Right ventricle myocardium inferior (tissue), 1 donor: ENCODE measurements around the gene ONECUT1. TPM values are rescaled to one million over a fixed set of nuclear protein-coding genes. Genes with fewer than 3 reads are reported as not detected.
"Not testable (repeated sequence)": the region's sequence is repeated elsewhere in the genome, so short reads cannot be mapped to it uniquely, and the experiment has no call there.

Experiments
- ATAC-seq: fragments of 200-7000 bp; cut with Tn5 transposase; one replicate; pipeline ENCODE4 v1.9.1; 2020; ENCODE audit warnings: mild to moderate bottlenecking, moderate library complexity
- DNase-seq: peaks from one replicate; pipeline ENCODE4 v3.0.0; 2021; ENCODE audit errors: missing footprints
- intact Hi-C: fragments of 100-400 bp; cut with DNase I; formaldehyde crosslinking; loops from one replicate; pipeline ENCODE4 v1.11.0; 2022
- long read RNA-seq: library from polyadenylated mRNA; unstranded; transcript quantifications from one replicate; pipeline ENCODE4 v2.0.0, GENCODE V29; 2021
- total RNA-seq: library from RNA; stranded (reverse); fragmentation: NEBNext Ultra II Directional; extraction: Animal tissue kit (Norgen Biotek cat#: 25700); gene quantifications from one replicate; pipeline ENCODE4 v1.2.1, GENCODE V29; 2021
- donor health status: DM: no; HTN: yes; CAD: no; lungs with severe emphysema.

ONECUT1 gene
- not detected for total RNA-seq
- long read RNA-seq: 0 reads

- peak; percentile 71 for ATAC-seq
- intact Hi-C loops: no loop called here
These were observed at the start of gene ONECUT1 for GRCh38 chr15:52790169-52790708. TSS of gene ONECUT1 (minus strand) at chr15:52790336. CDS start at chr15:52789884, 452 bp downstream.

GRCh38 chr15:52834379-52834778 is 44.2 kb upstream of the ONECUT1 start:
- intact Hi-C loops: no loop called here
- ATAC-seq (no peak), DNase-seq (no peak)

More at GRCh38 chr15:52790169-52790708, at the start of gene ONECUT1:
- DNase-seq: no peak

- ATAC-seq, intact Hi-C loops, DNase-seq: not testable (repeated sequence)
These were observed 34.2 kb upstream of the ONECUT1 start for GRCh38 chr15:52824169-52824942.

- DNase-seq: no peak
- intact Hi-C loops: no loop called here
- no peak for ATAC-seq
These were observed 32.3 kb upstream of the ONECUT1 start for GRCh38 chr15:52822475-52822874.

- ATAC-seq (no peak), DNase-seq (no peak)
- intact Hi-C loops: no loop called here
These were observed 29.1 kb upstream of the ONECUT1 start for GRCh38 chr15:52819253-52819652.

GRCh38 chr15:52815899-52816298 is 25.8 kb upstream of the ONECUT1 start:
- intact Hi-C loops, ATAC-seq, DNase-seq: not testable (repeated sequence)

- ATAC-seq (no peak), DNase-seq (no peak)
- intact Hi-C loops: no loop called here
These were observed 18.9 kb upstream of the ONECUT1 start for GRCh38 chr15:52808996-52809395.

- DNase-seq (no peak), ATAC-seq (no peak)
- intact Hi-C loops: no loop called here
These were observed 18.3 kb upstream of the ONECUT1 start for GRCh38 chr15:52808441-52808840.

- DNase-seq (no peak), ATAC-seq (no peak)
- intact Hi-C loops: no loop called here
These were observed 16.1 kb upstream of the ONECUT1 start for GRCh38 chr15:52806284-52806655.

- DNase-seq: no peak
- ATAC-seq: no peak
- intact Hi-C loops: no loop called here
These were observed 15.5 kb upstream of the ONECUT1 start for GRCh38 chr15:52805351-52806283.

- no peak for DNase-seq
- ATAC-seq: no peak
- intact Hi-C loops: no loop called here
These were observed 14.5 kb upstream of the ONECUT1 start for GRCh38 chr15:52804526-52805081.

GRCh38 chr15:52803467-52804306 is 13.6 kb upstream of the ONECUT1 start:
- ATAC-seq: no peak
- no peak for DNase-seq
- intact Hi-C loops: no loop called here

- intact Hi-C loops: no loop called here
- ATAC-seq: no peak
- DNase-seq: no peak
These were observed 13.0 kb upstream of the ONECUT1 start for GRCh38 chr15:52803108-52803466.

GRCh38 chr15:52802110-52802509 is 12.0 kb upstream of the ONECUT1 start:
- intact Hi-C loops: no loop called here
- ATAC-seq (no peak), DNase-seq (no peak)

GRCh38 chr15:52801748-52802085 is 11.6 kb upstream of the ONECUT1 start:
- intact Hi-C loops: no loop called here
- no peak for DNase-seq
- no peak for ATAC-seq

- ATAC-seq: no peak
- DNase-seq: no peak
- intact Hi-C loops: no loop called here
These were observed 11.0 kb upstream of the ONECUT1 start for GRCh38 chr15:52800828-52801747.

- ATAC-seq: no peak
- intact Hi-C loops: no loop called here
- DNase-seq: no peak
These were observed 9.1 kb upstream of the ONECUT1 start for GRCh38 chr15:52799145-52799811.
